ENCODE results near the gene RAB5A. TPM values are rescaled to one million over a fixed set of nuclear protein-coding genes. Genes with fewer than 3 reads are reported as not detected.
"Not testable (repeated sequence)": the region's sequence is repeated elsewhere in the genome, so short reads cannot be mapped to it uniquely, and the experiment has no call there.

Gene RAB5A
- total RNA-seq, 1 donor from 2014 or later = 55.0 TPM

DNA sequence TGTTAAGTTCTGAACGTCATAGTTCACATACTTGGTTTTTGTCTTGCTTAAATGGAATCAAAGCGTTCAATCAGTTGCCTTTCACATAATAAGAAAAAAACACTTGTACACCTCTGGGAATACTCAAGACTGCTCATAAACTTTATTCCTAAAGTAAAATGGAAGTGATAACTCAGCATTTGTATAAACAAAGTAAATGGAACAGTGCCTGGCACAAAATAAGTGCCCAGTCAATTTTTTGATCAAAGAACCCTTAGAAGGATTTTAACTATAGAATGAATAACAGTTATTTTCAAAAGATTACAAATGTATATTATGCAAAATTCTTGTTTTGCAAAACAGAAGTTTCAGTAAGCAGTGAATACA, 1.3 kb downstream of the RAB5A start:
- TF ChIP-seq, protein P1, sequence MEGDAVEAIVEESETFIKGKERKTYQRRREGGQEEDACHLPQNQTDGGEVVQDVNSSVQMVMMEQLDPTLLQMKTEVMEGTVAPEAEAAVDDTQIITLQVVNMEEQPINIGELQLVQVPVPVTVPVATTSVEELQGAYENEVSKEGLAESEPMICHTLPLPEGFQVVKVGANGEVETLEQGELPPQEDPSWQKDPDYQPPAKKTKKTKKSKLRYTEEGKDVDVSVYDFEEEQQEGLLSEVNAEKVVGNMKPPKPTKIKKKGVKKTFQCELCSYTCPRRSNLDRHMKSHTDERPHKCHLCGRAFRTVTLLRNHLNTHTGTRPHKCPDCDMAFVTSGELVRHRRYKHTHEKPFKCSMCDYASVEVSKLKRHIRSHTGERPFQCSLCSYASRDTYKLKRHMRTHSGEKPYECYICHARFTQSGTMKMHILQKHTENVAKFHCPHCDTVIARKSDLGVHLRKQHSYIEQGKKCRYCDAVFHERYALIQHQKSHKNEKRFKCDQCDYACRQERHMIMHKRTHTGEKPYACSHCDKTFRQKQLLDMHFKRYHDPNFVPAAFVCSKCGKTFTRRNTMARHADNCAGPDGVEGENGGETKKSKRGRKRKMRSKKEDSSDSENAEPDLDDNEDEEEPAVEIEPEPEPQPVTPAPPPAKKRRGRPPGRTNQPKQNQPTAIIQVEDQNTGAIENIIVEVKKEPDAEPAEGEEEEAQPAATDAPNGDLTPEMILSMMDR (conservative IDR thresholded peaks at IDR 0.05) = no peak
- peaks cover 20% of the 10 kb centered on the region for H3K36me3 Mint-ChIP-seq
- peaks cover 20% of the 10 kb centered on the region for H3K4me1 Mint-ChIP-seq (ENCODE audit: unreplicated experiment)
- DNase-seq (ENCODE audit: extremely low spot score, unreplicated experiment) = no peak
- H3K27ac Mint-ChIP-seq = peak overlapping the region; percentile 100
- no peaks in the 10 kb centered on the region for H3K9me3 Mint-ChIP-seq
- no peaks in the 10 kb centered on the region for H3K27me3 Mint-ChIP-seq
- H3K4me3 Mint-ChIP-seq = peak overlapping the region; percentile 99

DNA sequence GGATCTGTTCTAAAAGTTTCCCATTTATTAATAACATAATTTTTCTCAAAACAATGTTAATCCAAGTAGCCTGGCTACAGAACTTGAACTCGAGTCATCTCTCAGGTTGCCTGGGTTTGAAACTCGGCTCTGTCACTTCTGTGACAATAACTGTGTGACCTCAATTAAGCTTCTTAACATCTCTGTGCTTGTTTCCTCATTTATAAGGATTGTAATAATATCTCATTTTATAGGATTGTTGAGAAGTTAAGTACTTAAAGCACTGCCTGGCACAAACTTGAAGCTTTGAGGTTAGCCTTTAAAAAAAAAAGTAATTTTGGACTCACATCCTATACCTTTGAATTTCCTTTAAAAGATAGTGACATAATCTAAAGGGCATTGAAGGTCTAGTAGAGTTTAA, 3.4 kb downstream of the RAB5A start:
- no peaks in the 10 kb centered on the region for H3K27me3 Mint-ChIP-seq
- no peak overlapping the region for H3K27ac Mint-ChIP-seq
- H3K4me3 Mint-ChIP-seq = no peak overlapping the region
- peaks cover 20% of the 10 kb centered on the region for H3K4me1 Mint-ChIP-seq (ENCODE audit: unreplicated experiment)
- DNase-seq (ENCODE audit: extremely low spot score, unreplicated experiment) = no peak
- peaks cover 26% of the 10 kb centered on the region for H3K36me3 Mint-ChIP-seq
- TF ChIP-seq, protein P1 (conservative IDR thresholded peaks at IDR 0.05) = no peak
- no peaks in the 10 kb centered on the region for H3K9me3 Mint-ChIP-seq

DNA sequence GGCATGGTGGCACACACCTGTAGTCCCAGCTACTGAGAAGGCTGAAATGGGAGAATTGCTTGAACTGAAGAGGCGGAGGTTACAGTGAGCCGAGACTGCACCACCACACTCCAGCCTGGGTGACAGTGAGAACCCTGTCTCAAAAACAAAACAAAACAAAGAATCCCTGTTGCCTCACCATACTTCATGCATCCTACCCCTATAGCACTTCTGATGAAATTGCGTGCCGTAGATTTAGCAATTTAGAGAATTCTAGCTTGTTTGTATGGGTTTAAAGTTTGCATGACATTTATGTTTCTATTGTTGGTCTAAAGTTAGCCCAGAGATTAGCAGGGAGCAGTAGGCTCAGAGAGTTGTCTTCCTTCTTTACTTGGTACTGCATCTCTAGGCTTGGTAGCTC, 7.8 kb downstream of the RAB5A start:
- Mint-ChIP-seq H3K27me3 (no peaks in the 10 kb centered on the region), H3K36me3 (peaks cover 27% of the 10 kb centered on the region), H3K4me1 (ENCODE audit: unreplicated experiment) (peaks cover 5% of the 10 kb centered on the region), H3K9me3 (no peaks in the 10 kb centered on the region), H3K4me3 (no peak overlapping the region), H3K27ac (no peak overlapping the region)
- no peak for DNase-seq (ENCODE audit: extremely low spot score, unreplicated experiment)
- TF ChIP-seq, protein P1 (conservative IDR thresholded peaks at IDR 0.05) = no peak

DNA sequence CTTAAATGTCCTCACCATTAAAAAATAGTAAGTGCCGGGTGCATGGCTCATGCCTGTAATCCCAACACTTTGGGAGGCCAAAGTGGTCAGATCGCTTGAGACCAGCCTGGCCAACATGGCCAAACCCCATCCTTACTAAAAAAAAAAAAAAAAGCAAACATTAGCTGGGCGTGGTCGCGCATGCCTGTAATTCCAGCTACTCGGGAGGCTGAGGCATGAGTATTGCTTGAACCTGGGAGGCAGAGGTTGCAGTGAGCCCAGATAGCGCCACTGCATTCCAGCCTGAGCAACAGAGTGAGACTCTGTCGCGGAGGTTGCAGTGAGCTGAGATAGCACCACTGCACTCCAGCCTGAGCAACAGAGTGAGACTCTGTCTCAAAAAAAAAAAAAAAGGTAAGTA, 10.5 kb downstream of the RAB5A start:
- not testable (repeated sequence) for H3K4me3 Mint-ChIP-seq; DNase-seq (ENCODE audit: extremely low spot score, unreplicated experiment); H3K27ac Mint-ChIP-seq; H3K9me3 Mint-ChIP-seq; H3K27me3 Mint-ChIP-seq; H3K4me1 Mint-ChIP-seq (ENCODE audit: unreplicated experiment)
- H3K36me3 Mint-ChIP-seq = peaks cover 27% of the 10 kb centered on the region

DNA sequence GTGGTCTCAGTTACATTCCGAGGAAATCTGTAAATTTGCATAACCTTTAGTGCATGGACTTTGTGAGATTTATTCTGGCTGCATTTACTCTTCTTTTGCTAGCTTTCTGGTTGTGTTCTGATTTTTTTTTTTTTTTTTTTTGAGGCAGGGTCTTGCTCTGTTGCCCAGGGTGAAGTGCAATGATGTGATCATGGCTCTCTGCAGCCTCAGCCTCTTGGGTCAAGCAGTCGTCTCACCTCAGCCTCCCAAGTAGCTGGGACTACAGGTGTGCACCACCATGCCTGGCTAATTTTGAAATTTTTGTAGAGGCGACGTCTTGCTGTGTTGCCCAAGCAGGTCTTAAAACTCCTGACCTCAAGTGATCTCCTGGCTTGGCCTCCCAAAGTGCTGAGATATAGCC, 12.6 kb downstream of the RAB5A start:
- no peaks in the 10 kb centered on the region for H3K9me3 Mint-ChIP-seq
- H3K36me3 Mint-ChIP-seq = peaks cover 27% of the 10 kb centered on the region
- no peaks in the 10 kb centered on the region for H3K4me1 Mint-ChIP-seq (ENCODE audit: unreplicated experiment)
- TF ChIP-seq, protein P1 (conservative IDR thresholded peaks at IDR 0.05) = no peak
- no peak for DNase-seq (ENCODE audit: extremely low spot score, unreplicated experiment)
- H3K27ac Mint-ChIP-seq = no peak overlapping the region
- H3K27me3 Mint-ChIP-seq = no peaks in the 10 kb centered on the region
- H3K4me3 Mint-ChIP-seq = no peak overlapping the region

DNA sequence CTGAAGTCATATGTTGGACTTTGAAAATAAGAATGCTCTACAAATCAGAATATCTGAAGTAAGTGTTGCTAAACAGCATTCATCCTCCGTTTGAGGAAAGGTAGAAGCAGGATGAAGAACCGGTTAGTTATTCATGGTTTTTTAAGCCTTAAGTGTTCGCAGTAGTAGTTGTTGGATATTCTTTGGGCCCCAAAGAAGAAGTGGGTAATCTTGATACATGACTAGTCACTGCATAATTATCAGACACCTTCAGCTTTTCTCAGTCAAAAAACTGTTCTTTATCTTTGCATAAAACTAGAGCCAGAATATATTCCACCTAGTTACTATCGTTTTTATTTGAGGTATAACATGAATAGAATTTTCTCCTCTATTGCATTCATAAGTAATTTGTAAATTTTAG, 13.8 kb downstream of the RAB5A start:
- no peak for DNase-seq (ENCODE audit: extremely low spot score, unreplicated experiment)
- TF ChIP-seq, protein P1 (conservative IDR thresholded peaks at IDR 0.05) = no peak
- H3K27ac Mint-ChIP-seq = no peak overlapping the region
- H3K4me3 Mint-ChIP-seq = no peak overlapping the region
- H3K9me3 Mint-ChIP-seq = no peaks in the 10 kb centered on the region
- H3K4me1 Mint-ChIP-seq (ENCODE audit: unreplicated experiment) = no peaks in the 10 kb centered on the region
- H3K27me3 Mint-ChIP-seq = no peaks in the 10 kb centered on the region
- peaks cover 19% of the 10 kb centered on the region for H3K36me3 Mint-ChIP-seq
